GM18870 (cell line): ENCODE data around the gene DNER.
"Not testable (repeated sequence)": the region's sequence is repeated elsewhere in the genome, so short reads cannot be mapped to it uniquely, and the experiment has no call there.

Experiments used
- ATAC-seq: cut with Tn5 transposase; IDR thresholded peaks from one replicate; pipeline ENCODE4 v1.9.1; 2021; ENCODE audit warnings: moderate library complexity; ENCODE audit not compliant: unreplicated experiment

The DNER gene, protein sequence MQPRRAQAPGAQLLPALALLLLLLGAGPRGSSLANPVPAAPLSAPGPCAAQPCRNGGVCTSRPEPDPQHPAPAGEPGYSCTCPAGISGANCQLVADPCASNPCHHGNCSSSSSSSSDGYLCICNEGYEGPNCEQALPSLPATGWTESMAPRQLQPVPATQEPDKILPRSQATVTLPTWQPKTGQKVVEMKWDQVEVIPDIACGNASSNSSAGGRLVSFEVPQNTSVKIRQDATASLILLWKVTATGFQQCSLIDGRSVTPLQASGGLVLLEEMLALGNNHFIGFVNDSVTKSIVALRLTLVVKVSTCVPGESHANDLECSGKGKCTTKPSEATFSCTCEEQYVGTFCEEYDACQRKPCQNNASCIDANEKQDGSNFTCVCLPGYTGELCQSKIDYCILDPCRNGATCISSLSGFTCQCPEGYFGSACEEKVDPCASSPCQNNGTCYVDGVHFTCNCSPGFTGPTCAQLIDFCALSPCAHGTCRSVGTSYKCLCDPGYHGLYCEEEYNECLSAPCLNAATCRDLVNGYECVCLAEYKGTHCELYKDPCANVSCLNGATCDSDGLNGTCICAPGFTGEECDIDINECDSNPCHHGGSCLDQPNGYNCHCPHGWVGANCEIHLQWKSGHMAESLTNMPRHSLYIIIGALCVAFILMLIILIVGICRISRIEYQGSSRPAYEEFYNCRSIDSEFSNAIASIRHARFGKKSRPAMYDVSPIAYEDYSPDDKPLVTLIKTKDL

DNA sequence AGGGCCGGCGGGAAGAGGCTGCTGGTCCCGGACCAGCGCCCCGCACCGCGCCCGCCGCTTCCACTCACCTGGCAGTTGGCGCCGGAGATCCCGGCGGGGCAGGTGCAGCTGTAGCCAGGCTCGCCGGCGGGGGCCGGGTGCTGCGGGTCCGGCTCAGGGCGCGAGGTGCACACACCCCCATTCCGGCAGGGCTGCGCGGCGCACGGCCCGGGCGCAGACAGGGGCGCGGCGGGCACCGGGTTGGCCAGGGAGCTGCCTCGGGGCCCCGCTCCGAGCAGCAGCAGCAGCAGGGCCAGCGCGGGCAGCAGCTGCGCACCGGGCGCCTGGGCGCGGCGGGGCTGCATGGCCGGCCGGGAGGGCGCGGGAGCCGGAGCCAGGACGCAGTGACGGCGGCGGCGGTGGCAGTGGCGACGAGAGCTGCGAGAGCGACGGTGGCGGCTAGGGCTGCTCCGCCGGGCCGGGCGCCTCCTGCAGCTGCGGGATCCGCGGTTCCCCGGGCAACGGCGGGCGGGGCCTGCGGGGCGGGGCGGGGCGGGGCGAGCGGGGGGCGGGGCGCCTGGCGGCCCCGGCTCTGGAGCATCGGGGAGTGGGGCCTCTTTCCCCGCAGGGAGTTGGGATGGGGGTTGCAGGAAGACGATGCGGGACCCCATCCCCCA lies at the start of gene DNER:
DNER (minus strand) TSS at position 476 of the 656 bp plus-strand sequence; CDS start at position 344, 132 bp downstream.
- ATAC-seq, result no peak

DNA sequence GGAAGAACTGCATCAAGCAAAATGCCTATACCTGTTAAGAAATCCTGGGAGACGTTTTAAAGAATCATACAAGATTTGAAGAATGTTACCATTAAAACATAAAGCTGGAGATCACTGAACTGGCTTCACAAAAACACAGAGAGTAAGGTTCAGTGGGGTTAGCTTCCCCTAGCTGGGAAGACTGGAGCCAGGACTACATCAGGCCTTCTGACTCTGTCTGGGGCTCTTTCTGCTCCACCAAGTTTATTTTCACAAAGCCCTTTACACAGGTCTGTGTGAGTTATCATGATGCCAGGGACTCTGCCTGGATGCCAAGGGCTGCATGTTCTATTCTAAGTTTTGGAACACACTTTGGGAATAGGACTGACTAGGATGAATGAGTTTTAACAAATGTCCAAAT lies 47.3 kb upstream of the DNER start:
- ATAC-seq, result no peak

DNA sequence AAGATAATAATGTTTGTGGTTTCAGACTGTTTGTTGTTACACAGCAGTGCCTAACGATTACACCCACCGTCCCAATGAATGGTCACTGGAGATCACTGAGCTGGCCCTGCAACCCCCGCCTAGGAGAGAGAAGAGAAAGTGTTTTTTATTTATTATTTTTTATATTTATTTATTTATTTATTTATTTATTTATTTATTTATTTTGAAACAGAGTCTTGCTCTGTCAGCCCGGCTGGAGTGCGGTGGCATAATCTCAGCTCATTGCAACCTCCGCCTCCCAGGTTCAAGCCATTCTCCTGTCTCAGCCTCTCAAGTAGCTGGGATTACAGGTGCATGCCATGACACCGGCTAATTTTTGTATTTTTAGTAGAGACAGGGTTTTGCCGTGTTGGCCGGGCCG lies 43.1 kb upstream of the DNER start:
- ATAC-seq, result not testable (repeated sequence)

DNA sequence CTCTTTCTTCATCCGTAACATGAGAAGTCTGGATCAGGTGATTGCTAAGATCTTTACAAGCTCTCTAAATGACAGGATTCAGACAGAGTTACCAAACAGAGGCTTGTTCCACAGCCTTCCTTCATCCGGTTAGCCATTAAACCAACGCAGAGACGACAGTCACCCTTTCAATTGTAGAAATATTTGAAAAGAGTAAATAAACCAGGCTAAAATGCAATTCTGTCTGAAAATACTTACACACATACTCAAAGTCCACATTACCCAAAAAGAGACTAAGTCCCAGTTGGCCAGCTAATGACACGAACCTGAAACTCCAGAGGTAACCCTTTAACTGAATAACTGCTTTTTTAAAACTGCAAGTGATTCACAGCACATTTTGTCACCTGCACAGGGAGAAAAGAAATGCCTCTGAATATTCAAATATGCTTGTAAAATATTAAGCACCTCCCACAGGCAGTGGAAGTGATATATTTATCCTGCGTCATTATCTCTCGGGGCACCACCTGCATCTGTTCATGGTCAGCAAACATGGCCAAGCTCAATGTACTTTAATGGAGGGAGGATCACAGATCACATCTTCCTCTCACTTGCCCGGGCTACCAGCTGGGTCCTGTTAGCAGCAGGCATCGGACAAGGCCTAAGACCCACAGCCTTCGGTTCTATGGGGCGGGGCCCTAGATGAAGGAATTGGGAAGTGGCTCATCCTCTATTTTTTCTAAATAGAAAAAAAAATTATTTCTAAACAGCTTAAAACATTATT lies 38.8 kb upstream of the DNER start:
- ATAC-seq, result no peak

GRCh38 chr2:229749779-229750178 lies 35.4 kb upstream of the DNER start:
- ATAC-seq, result no peak

GRCh38 chr2:229748950-229749349 lies 34.6 kb upstream of the DNER start:
- no peak for ATAC-seq

DNA sequence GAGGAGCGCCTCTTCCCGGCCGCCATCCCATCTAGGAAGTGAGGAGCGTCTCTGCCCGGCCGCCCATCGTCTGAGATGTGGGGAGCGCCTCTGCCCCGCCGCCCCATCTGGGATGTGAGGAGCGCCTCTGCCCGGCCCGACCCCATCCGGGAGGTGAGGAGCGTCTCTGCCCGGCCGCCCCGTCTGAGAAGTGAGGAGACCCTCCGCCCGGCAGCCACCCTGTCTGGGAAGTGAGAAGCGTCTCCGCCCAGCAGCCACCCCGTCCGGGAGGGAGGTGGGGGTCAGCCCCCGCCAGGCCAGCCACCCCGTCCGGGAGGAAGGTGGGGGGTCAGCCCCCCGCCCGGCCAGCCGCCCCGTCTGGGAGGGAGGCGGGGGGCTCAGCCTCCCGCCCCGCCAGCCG lies 28.3 kb upstream of the DNER start:
- ATAC-seq, result not testable (repeated sequence)

DNA sequence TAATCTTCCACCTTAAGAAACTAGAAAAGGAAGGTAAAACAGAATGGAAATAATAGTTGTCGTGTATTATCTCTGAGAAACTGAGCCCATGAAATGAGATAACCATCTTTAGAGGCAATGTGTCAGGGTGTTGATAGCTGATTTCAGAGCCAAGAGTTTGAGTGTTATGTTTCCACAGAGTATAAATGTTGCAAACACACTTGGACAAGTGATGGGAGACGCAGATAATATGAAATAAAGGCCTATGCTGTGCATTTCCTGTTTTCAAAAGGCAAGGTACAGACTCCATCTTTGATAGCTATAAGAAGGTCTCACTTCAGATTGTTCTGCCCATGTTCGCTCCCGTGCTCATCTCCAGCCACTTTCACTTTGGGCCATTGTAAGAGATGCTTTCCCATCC lies 25.9 kb upstream of the DNER start:
- no peak for ATAC-seq

GRCh38 chr2:229738024-229738625 lies 23.8 kb upstream of the DNER start:
- ATAC-seq, result no peak

- ATAC-seq, result no peak
These were observed 20.1 kb upstream of the DNER start for GRCh38 chr2:229734410-229734809.

- ATAC-seq, result no peak
These were observed 19.4 kb upstream of the DNER start for GRCh38 chr2:229733611-229734245.

- ATAC-seq, result no peak
These were observed 18.5 kb upstream of the DNER start for GRCh38 chr2:229732897-229733296.

- no peak for ATAC-seq
These were observed 17.6 kb upstream of the DNER start for GRCh38 chr2:229731916-229732315.

- no peak for ATAC-seq
These were observed 17.0 kb upstream of the DNER start for GRCh38 chr2:229731363-229731762.

GRCh38 chr2:229728370-229728769 lies 14.0 kb upstream of the DNER start:
- no peak for ATAC-seq

- no peak for ATAC-seq
These were observed 12.3 kb upstream of the DNER start for GRCh38 chr2:229726643-229727042.

GRCh38 chr2:229725716-229726574 lies 11.6 kb upstream of the DNER start:
- no peak for ATAC-seq

DNA sequence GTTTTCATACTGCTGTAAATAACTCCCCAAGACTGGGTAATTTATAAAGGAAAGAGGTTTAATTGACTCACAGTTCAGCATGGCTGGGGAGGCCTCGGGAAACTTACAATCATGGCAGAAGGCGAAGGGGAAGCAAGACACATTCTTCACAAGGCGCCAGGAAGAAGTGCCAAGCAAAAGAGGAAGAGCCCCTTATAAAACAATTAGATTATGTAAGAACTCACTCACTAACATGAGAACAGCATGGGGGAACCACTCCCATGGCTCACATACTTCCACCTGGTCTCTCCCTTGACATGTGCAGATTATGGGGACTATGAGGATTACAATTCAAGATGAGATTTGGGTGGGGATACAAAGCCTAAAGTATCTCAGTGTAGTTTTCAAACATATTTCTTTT lies 8.8 kb upstream of the DNER start:
- ATAC-seq, result not testable (repeated sequence)
